GM19467 (cell line): ENCODE measurements around the gene MRPL18.
"Not testable (repeated sequence)": the region's sequence is repeated elsewhere in the genome, so short reads cannot be mapped to it uniquely, and the experiment has no call there.

ENCODE experiments used
- ATAC-seq: cut with Tn5 transposase; IDR thresholded peaks from one replicate; pipeline ENCODE4 v1.9.1; 2021; ENCODE audit warnings: mild to moderate bottlenecking, moderate library complexity; ENCODE audit not compliant: unreplicated experiment

The MRPL18 gene

DNA sequence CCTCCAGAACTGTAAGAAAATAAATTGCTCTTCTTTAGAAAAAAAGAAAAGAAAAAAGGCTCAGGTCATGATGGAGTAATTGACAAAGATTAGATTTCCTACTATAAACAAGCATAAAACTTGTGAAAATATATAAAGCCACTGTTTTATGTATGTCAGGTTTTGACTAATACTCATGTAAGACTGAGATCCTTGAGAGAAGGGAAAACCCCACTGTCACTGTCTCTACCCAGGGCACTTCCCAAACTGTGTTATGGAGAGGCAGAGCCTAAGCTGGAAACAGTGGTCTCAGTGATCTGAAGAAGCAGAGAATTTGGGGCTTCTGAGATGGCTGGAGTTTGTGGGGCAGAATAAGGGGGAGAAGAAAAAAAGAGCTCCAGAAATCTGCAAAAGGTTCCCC lies 20.8 kb upstream of the MRPL18 start:
- ATAC-seq = no peak

GRCh38 chr6:159772196-159772595 lies 18.1 kb upstream of the MRPL18 start:
- ATAC-seq = no peak

GRCh38 chr6:159777240-159777904 lies 12.9 kb upstream of the MRPL18 start:
- no peak for ATAC-seq

GRCh38 chr6:159778131-159778530 lies 12.1 kb upstream of the MRPL18 start:
- ATAC-seq = no peak

- no peak for ATAC-seq
Measured at GRCh38 chr6:159778542-159779103, 11.6 kb upstream of the MRPL18 start.

GRCh38 chr6:159788276-159788675 lies 2.0 kb upstream of the MRPL18 start:
- ATAC-seq = no peak

DNA sequence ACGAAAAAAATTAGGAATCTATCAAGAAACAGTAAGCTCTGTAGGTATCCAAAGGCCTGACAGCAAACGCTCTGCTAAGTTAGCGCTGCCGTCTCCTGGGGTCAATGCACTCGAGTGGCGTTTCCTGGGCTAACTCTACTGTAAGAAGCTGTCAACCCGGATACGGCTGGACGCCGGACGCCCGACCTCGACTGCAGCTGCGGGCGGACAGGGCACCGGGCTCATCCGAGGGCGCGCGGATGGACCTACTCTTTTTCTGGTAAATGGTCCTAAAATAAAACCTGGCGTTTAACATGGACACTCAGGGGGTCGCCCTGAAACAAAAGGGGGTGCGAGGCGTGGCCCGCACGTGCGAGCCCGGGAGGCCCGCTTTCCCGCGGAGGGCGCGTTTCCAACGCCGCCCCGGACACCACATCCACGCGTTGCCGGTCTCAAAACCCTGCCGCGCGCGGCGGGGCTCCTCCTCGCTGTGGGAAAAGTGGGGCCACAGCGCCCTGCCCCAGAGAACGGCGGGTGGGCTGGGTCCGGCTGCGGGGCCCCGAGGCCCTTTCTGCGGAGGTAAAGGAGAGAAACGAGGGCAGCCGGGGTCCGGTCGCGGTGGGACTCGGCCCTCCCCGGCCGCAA lies 1.4 kb upstream of the MRPL18 start:
- ATAC-seq = no peak

- peak; percentile 69 for ATAC-seq
Measured at GRCh38 chr6:159789377-159790148, 704 bp upstream of the MRPL18 start, which contains the start of gene TCP1. TSS of gene TCP1 (minus strand) at chr6:159789602. CDS start at chr6:159789468, 134 bp downstream.

GRCh38 chr6:159790956-159791598 lies 810 bp downstream of the MRPL18 start:
- ATAC-seq = no peak

- ATAC-seq = not testable (repeated sequence)
Measured at GRCh38 chr6:159794976-159795375, 4.7 kb downstream of the MRPL18 start.

DNA sequence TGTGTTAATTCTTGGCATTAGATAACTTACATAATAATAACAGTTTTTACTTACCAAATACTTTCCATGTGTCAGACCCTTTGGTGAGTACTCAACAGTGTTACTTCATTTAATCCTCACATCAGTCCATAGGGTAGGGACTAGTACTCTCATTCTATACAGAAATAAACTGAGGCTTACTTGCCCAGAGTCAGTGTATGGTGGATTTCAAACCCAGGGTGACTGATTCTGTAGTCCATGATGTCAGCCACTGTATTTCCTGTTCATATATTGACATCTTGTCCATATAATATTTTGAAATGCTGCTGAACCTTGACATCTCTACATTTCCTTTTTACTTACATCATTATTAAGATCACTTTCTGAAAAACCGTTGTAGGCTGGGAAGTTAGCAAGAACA lies 7.3 kb downstream of the MRPL18 start:
- no peak for ATAC-seq

DNA sequence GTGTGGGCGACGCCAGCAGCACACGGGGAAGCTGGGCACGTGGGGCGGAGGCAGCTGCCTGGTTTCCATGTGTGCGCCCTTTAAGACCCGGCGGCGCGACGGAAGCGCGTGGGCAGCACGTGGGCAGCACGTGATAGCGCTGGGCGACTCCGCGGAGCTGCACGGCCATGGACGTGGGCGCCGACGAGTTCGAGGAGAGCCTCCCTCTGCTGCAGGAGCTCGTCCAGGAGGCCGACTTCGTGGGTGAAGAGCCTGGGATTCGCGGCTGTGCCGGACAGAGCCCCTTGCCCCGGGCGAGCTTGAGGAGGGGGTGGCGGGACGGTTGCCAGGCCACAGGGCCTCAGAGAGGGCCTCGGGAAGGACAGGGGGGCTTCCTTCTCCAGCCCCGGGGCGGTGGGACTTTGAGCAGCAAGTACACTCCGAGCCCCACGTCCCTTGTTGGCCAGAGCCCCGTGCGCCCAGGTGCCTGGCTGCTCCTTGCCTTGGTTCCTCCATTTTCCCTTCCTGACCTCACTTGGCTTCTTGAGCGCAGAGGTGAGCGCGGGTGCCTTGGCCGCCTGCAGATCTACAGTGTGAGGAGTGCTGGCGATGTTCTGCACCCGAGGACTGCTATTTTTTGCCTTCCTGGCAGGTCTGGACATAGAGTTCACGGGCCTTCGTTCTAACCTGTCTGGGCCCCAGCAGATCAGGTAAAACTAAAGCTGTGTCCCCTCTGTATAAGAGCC lies 10.0 kb downstream of the MRPL18 start, which contains the start of gene PNLDC1:
TSS of gene PNLDC1 (plus strand) at position 136 of the 725 bp plus-strand sequence. CDS start at position 168, 32 bp downstream.
- ATAC-seq = no peak

DNA sequence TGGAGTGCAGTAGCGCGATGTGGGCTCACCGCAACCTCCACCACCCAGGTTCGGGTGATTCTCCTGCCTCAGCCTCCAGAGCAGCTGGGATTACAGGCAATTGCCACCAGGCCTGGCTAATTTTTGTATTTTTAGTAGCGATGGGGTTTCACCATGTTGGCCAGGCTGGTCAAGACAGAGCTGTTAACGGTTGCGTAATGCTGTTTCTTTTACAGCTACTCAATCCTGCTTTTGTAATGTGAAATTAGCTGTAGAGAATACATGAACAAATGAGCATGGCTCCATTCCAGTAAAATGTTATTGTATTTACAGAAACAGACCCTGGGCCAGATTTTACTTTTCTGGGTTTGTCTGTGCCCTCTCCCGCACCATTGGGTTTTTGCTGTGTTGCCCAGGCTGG lies 11.7 kb downstream of the MRPL18 start:
- no peak for ATAC-seq

DNA sequence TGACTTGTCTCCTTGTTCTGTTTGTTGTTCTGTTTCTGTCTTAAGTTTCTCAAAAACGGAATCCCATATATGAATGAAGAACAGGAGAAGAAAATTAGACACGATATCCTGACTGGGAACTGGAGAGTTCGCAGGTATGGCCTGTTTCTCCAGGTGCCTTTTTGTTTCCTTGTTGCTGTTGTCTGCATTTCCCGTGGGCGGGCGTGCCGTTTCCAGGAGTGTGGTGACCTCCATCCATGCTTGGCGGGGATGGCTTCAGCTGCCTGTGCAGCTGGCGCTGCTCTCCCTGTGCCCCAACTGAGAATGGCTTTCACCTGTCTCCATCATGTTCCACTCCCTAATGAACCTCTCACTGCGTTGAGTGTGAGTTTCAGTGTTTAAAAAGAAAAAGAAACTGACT lies 14.2 kb downstream of the MRPL18 start:
- no peak for ATAC-seq

- ATAC-seq = no peak
Measured at GRCh38 chr6:159805440-159806020, 15.3 kb downstream of the MRPL18 start.

DNA sequence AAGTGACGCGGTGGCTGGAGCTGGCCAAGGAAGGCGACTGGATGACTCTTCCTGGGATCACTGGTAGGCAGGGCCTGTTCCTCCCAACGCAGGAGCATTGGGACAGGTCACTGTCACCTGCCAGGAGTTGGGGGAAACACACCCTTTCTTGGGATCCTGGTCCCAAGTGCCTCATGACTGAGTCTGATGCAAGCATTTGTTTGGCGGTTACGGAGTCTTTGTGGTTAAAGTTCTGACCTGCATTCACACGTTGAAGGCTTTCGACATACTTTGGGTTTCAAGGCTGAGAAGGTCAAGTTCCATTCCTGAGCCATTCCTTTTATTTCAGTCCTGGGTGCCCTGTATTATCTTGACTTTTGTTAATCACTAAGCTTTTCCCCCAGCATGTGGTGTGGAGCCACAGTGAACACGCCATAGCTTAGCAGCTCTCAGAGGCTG lies 15.8 kb downstream of the MRPL18 start:
- ATAC-seq = no peak

DNA sequence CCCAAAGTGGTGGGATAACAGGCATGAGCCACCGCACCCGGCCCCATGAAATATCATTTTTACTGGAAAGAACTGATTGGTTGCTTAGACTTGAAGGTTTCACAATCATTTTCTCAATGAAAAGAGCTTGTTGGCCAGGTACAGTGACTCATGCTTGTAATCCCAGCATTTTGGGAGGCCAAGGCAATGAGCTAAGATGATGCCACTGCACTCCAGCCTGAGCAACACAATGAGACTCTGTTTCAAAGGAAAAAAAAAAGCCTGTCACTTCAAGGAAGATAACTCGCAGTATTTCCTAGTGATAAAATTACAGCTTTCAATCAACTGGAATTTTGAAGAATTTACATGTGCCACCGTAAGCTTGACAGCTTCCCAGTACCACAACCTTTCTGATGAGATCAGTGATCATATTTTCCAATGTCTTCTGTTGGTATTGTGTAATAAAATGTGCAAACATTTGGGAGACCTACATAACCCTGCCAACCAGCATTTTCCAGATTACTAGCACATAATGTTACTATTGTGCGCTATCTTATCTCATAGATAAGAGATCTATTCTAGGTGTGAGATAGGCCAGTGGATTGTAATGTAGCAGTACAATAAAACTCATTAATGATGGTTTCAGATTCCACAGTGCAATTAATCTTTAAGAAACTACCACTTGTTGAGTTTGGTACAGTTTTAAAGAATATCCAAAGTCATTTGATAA lies 17.0 kb downstream of the MRPL18 start:
- no peak for ATAC-seq

DNA sequence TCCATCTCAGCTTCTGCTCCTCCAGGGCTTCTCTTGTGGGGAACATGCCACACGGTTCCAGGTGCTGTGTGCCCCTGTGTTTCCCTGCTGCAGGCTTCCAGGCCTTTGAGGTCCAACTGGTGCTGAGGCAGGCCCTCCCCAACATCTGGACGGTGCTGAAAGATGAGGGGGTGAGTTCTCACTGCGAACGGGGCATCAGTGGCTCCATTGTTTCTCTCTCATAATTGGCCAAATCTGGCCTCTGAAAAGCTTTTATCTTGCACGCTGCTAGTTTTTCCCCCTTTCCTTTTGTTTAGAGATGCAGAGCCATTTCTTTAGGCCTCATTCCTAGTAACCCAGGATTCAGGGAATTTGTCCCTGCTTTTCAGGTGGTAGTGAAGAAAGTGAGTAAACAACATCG lies 18.4 kb downstream of the MRPL18 start:
- no peak for ATAC-seq

GRCh38 chr6:159809149-159809548 lies 18.9 kb downstream of the MRPL18 start:
- ATAC-seq = no peak
